Vagina (tissue), 2 donors: ENCODE data around the gene ERVK3-1.

ENCODE experiments used
- POLR2A ChIP-seq, 2 donors: fragments of 450-650 bp; IDR thresholded peaks; one replicate each; pipeline ENCODE4 v1.6.1; 2017; ENCODE audit warnings: antibody characterized with exemption in 2 of 2, mild to moderate bottlenecking in 2 of 2, moderate library complexity in 2 of 2
- POLR2AphosphoS5 ChIP-seq, 2 donors: sonication (generic); formaldehyde crosslinking; IDR thresholded peaks; one replicate each; pipeline ENCODE4 v1.9.0; 2017; ENCODE audit warnings: antibody characterized with exemption in 2 of 2, mild to moderate bottlenecking in 2 of 2, low read depth in 1 of 2; ENCODE audit not compliant: insufficient read depth in 1 of 2
- TF ChIP-seq, protein P1 (sequence below), 3 experiments: fragments of 450-650 bp in 2 of 3; fragments of 200-600 bp in 1 of 3; sonication (generic) in 1 of 3; IDR thresholded peaks; one replicate each; pipeline ENCODE4 v1.5.1; 2017 to 2019; ENCODE audit warnings: antibody characterized with exemption in 3 of 3, mild to moderate bottlenecking in 2 of 3, moderate library complexity in 2 of 3

DNA sequence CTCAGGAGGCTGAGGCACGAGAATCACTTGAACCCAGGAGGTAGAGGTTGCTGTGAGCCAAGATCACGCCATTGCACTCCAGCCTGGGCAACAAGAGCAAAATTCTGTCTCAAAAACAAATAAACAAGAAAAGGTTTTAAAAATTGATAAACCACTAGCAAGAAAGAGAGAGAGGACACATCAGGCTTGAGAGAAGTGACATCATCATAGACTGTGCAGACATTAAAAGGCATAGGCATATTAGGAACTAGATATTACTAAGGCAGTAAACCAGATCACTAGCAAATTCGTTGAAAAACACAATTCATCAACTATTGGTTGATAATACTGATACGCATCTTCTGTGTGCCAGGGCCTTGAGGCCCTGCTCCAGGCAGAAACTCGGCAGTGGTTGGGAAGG is 40.4 kb downstream of the ERVK3-1 start:
- no peak for TF ChIP-seq POLR2A (IDR thresholded peaks at IDR 0.05)
- TF ChIP-seq, protein P1, sequence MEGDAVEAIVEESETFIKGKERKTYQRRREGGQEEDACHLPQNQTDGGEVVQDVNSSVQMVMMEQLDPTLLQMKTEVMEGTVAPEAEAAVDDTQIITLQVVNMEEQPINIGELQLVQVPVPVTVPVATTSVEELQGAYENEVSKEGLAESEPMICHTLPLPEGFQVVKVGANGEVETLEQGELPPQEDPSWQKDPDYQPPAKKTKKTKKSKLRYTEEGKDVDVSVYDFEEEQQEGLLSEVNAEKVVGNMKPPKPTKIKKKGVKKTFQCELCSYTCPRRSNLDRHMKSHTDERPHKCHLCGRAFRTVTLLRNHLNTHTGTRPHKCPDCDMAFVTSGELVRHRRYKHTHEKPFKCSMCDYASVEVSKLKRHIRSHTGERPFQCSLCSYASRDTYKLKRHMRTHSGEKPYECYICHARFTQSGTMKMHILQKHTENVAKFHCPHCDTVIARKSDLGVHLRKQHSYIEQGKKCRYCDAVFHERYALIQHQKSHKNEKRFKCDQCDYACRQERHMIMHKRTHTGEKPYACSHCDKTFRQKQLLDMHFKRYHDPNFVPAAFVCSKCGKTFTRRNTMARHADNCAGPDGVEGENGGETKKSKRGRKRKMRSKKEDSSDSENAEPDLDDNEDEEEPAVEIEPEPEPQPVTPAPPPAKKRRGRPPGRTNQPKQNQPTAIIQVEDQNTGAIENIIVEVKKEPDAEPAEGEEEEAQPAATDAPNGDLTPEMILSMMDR (IDR thresholded peaks at IDR 0.05), result no peak
- TF ChIP-seq POLR2AphosphoS5 (IDR thresholded peaks at IDR 0.05; ENCODE audit: insufficient read depth in 1 of 2, low read depth in 1 of 2), result no peak
